ENCODE data around the gene ASCL3.
"Not testable (repeated sequence)": the region's sequence is repeated elsewhere in the genome, so short reads cannot be mapped to it uniquely, and the experiment has no call there.

Gene ASCL3

GRCh38 chr11:8947230-8947943 lies 4.6 kb upstream of the ASCL3 start:
- DNase-seq: no peak

GRCh38 chr11:8941341-8942103 lies 1.3 kb downstream of the ASCL3 start:
- DNase-seq: no peak

GRCh38 chr11:8937659-8938058 lies 5.2 kb downstream of the ASCL3 start:
- DNase-seq: no peak

GRCh38 chr11:8937159-8937558 lies 5.7 kb downstream of the ASCL3 start:
- no peak for DNase-seq

GRCh38 chr11:8935789-8936188 lies 7.0 kb downstream of the ASCL3 start:
- not testable (repeated sequence) for DNase-seq

- DNase-seq: no peak
These were observed 7.9 kb downstream of the ASCL3 start for GRCh38 chr11:8934742-8935488.

GRCh38 chr11:8933931-8934330 lies 8.9 kb downstream of the ASCL3 start:
- DNase-seq: no peak

- no peak for DNase-seq
These were observed 10.1 kb downstream of the ASCL3 start, which contains the start of gene C11orf16 for GRCh38 chr11:8932564-8933180. TSS of gene C11orf16 (minus strand) at chr11:8932947. CDS start at chr11:8932308, 639 bp downstream.

GRCh38 chr11:8930456-8931175 lies 12.2 kb downstream of the ASCL3 start:
- DNase-seq: no peak

GRCh38 chr11:8928981-8929615 lies 13.7 kb downstream of the ASCL3 start:
- DNase-seq: no peak

- DNase-seq: no peak
These were observed 14.6 kb downstream of the ASCL3 start for GRCh38 chr11:8928205-8928604.

- DNase-seq: no peak
These were observed 15.6 kb downstream of the ASCL3 start for GRCh38 chr11:8927233-8927632.

- DNase-seq: no peak
These were observed 16.6 kb downstream of the ASCL3 start for GRCh38 chr11:8926236-8926635.

GRCh38 chr11:8925711-8926110 lies 17.1 kb downstream of the ASCL3 start:
- no peak for DNase-seq

GRCh38 chr11:8922691-8923090 lies 20.1 kb downstream of the ASCL3 start:
- no peak for DNase-seq

GRCh38 chr11:8917157-8917825 lies 25.5 kb downstream of the ASCL3 start:
- no peak for DNase-seq

GRCh38 chr11:8914661-8915018 lies 28.2 kb downstream of the ASCL3 start:
- DNase-seq: no peak

GRCh38 chr11:8913961-8914660 lies 28.7 kb downstream of the ASCL3 start:
- peak; percentile 28 for DNase-seq

- DNase-seq: peak; percentile 58
These were observed 31.6 kb downstream of the ASCL3 start, which contains the start of gene AKIP1 for GRCh38 chr11:8911029-8911823. TSS of gene AKIP1 (plus strand) at chr11:8911189. CDS start at chr11:8911450, 261 bp downstream.

GRCh38 chr11:8910649-8911026 lies 32.2 kb downstream of the ASCL3 start:
- no peak for DNase-seq

All from activated T-cell treated with anti-CD3 and anti-CD28 coated beads for 4 hours (primary cell).